ENCODE results near the gene GNA15.

GNA15 gene

GRCh38 chr19:3115411-3115810 lies 20.4 kb upstream of the GNA15 start:
- no peak for TF ChIP-seq CTCF (IDR thresholded peaks at IDR 0.05)

GRCh38 chr19:3115916-3116602 lies 19.8 kb upstream of the GNA15 start:
- TF ChIP-seq CTCF (IDR thresholded peaks at IDR 0.05), result no peak

- no peak for TF ChIP-seq CTCF (IDR thresholded peaks at IDR 0.05)
Measured at GRCh38 chr19:3116621-3117020, 19.2 kb upstream of the GNA15 start.

GRCh38 chr19:3117716-3118115 lies 18.1 kb upstream of the GNA15 start:
- no peak for TF ChIP-seq CTCF (IDR thresholded peaks at IDR 0.05)

GRCh38 chr19:3118232-3119070 lies 17.4 kb upstream of the GNA15 start:
- TF ChIP-seq CTCF (IDR thresholded peaks at IDR 0.05), result no peak

- no peak for TF ChIP-seq CTCF (IDR thresholded peaks at IDR 0.05)
Measured at GRCh38 chr19:3119071-3119595, 16.7 kb upstream of the GNA15 start.

- no peak for TF ChIP-seq CTCF (IDR thresholded peaks at IDR 0.05)
Measured at GRCh38 chr19:3119693-3120380, 16.0 kb upstream of the GNA15 start.
